Glutamatergic neuron (in vitro differentiated cells): ENCODE data around the gene CYBRD1. TPM values are rescaled to one million over a fixed set of nuclear protein-coding genes. Genes with fewer than 3 reads are reported as not detected.

Source experiments
- DNase-seq: peaks from one replicate; pipeline ENCODE4 v3.0.0; 2022
- H3K27ac Mint-ChIP-seq: one replicate; pipeline ENCODE4 v1.8.0; 2020; ENCODE audit warnings: mild to moderate bottlenecking, mixed read lengths, inconsistent platforms; ENCODE audit not compliant: unreplicated experiment
- H3K27me3 Mint-ChIP-seq: one replicate; pipeline ENCODE4 v1.8.0; 2020; ENCODE audit warnings: mild to moderate bottlenecking, moderate library complexity, mixed read lengths, inconsistent platforms; ENCODE audit not compliant: unreplicated experiment
- H3K36me3 Mint-ChIP-seq: one replicate; pipeline ENCODE4 v1.8.0; 2020; ENCODE audit warnings: mild to moderate bottlenecking, mixed read lengths, inconsistent platforms; ENCODE audit not compliant: unreplicated experiment
- H3K4me1 Mint-ChIP-seq: one replicate; pipeline ENCODE4 v1.8.0; 2020; ENCODE audit warnings: mild to moderate bottlenecking, low read depth, mixed read lengths, inconsistent platforms; ENCODE audit not compliant: unreplicated experiment
- H3K4me3 Mint-ChIP-seq: one replicate; pipeline ENCODE4 v1.8.0; 2020; ENCODE audit warnings: mild to moderate bottlenecking, mixed read lengths, inconsistent platforms; ENCODE audit not compliant: unreplicated experiment
- H3K9me3 Mint-ChIP-seq: one replicate; pipeline ENCODE4 v1.8.0; 2020; ENCODE audit warnings: mild to moderate bottlenecking, moderate library complexity, mixed read lengths, inconsistent platforms; ENCODE audit not compliant: unreplicated experiment
- total RNA-seq: library from RNA; stranded (reverse); fragmentation: NEBNext Ultra II Directional; extraction: Animal tissue kit (Norgen Biotek cat#: 25700); gene quantifications from one replicate; pipeline ENCODE4 v1.2.1, GENCODE V29; 2021; ENCODE audit not compliant: unreplicated experiment
- TF ChIP-seq, protein P1 (sequence below): fragments of 200-600 bp; sonication (generic); IDR thresholded peaks from one replicate; pipeline ENCODE4 v1.5.0; 2021; ENCODE audit not compliant: partially characterized antibody, unreplicated experiment

Gene CYBRD1
- total RNA-seq, 1 donor from 2014 or later: 0.54 TPM

DNA sequence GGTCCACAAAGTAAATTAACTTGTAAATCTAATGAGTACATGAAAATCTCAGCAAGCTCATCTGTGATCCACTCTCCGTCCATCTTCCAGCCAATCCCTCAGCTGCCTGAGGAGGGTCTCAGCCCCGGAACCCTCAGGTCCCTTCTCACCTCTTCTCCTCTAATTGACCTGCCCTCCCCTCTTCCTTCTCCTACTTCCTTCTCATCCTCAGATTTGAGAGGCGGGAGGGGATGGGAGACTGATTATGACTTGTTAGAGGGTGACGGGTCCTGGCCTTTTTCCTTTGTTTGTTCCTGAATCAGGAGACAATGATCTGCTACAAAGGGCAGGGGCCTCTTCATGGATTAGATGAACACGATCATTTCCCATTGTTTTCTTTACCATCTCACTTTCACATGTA, 80.1 kb downstream of the CYBRD1 start:
- TF ChIP-seq, protein P1, sequence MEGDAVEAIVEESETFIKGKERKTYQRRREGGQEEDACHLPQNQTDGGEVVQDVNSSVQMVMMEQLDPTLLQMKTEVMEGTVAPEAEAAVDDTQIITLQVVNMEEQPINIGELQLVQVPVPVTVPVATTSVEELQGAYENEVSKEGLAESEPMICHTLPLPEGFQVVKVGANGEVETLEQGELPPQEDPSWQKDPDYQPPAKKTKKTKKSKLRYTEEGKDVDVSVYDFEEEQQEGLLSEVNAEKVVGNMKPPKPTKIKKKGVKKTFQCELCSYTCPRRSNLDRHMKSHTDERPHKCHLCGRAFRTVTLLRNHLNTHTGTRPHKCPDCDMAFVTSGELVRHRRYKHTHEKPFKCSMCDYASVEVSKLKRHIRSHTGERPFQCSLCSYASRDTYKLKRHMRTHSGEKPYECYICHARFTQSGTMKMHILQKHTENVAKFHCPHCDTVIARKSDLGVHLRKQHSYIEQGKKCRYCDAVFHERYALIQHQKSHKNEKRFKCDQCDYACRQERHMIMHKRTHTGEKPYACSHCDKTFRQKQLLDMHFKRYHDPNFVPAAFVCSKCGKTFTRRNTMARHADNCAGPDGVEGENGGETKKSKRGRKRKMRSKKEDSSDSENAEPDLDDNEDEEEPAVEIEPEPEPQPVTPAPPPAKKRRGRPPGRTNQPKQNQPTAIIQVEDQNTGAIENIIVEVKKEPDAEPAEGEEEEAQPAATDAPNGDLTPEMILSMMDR: no peak
- Mint-ChIP-seq H3K4me3 (no peak overlapping the region), H3K4me1 (no peaks in the 10 kb centered on the region), H3K27ac (no peak overlapping the region), H3K9me3 (no peaks in the 10 kb centered on the region), H3K36me3 (no peaks in the 10 kb centered on the region), H3K27me3 (peaks cover 2% of the 10 kb centered on the region)
- no peak for DNase-seq

Other genes starting within 250 kb of the CYBRD1 start
- gene METTL8, start 88.5 kb upstream of the CYBRD1 start, total RNA-seq: 10.9 TPM
- gene DCAF17, start 88.2 kb upstream of the CYBRD1 start, total RNA-seq: 17.0 TPM
- gene DYNC1I2, start 165.0 kb downstream of the CYBRD1 start, total RNA-seq: 363 TPM